ENCODE results near the gene ATP6V0A1. TPM values are rescaled to one million over a fixed set of nuclear protein-coding genes. Genes with fewer than 3 reads are reported as not detected.
A peak's percentile ranks its signal among the peaks of the same experiment; 100 is the strongest.

ATP6V0A1 gene
- total RNA-seq, 3 donors from 2014 or later, result 53.1 to 74.5 (median 60.0) TPM

- Histone ChIP-seq H3K27ac (peak overlapping the region; percentile 96 to 99), H3K36me3 (no peaks in the 10 kb centered on the region), H3K4me1 (peaks cover 40 to 52% of the 10 kb centered on the region in 2 donors), H3K9me3 (no peaks in the 10 kb centered on the region), H3K4me3 (peak overlapping the region in 2 of 3 donors; percentile 8 to 47), H3K27me3 (no peaks in the 10 kb centered on the region)
- DNase-seq (ENCODE audit: low spot score in 2 of 2), result peak; percentile 83 to 95
- TF ChIP-seq POLR2A (IDR thresholded peaks at IDR 0.05) (no peak), POLR2AphosphoS5 (IDR thresholded peaks at IDR 0.05) (peak; percentile 49 to 81 (median 80)), CTCF (IDR thresholded peaks at IDR 0.05) (no peak)
- intact Hi-C loops (cut with DNase I; ENCODE audit: low total_unique reads), result no loop called here
These were observed 61.1 kb downstream of the ATP6V0A1 start for GRCh38 chr17:42519546-42520491.

DNA sequence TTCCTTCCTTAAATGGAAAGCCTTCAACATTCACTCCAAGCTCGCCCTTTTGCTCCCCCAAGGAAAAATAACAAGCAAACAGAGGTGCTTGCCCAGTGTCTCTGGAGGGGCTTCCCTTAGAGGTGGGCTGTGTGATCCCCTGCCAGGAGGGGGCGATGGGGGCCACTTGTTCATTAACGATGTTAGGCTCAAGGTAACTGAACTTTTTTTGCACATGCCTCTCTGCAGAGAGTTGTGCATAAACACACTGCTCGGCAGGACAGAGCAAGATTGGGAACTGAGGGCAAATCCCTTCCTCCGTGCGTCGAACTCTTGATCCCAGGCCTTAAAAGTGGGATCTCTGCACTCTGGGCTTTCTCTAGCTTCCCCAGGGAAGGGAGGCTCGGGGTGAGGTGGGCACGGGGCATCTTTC lies 61.9 kb downstream of the ATP6V0A1 start:
- intact Hi-C loops (cut with DNase I; ENCODE audit: low total_unique reads), result no loop called here
- no peak for TF ChIP-seq POLR2A (IDR thresholded peaks at IDR 0.05)
- TF ChIP-seq CTCF (IDR thresholded peaks at IDR 0.05), result no peak
- TF ChIP-seq POLR2AphosphoS5 (IDR thresholded peaks at IDR 0.05), result no peak
- Histone ChIP-seq H3K9me3 (no peaks in the 10 kb centered on the region), H3K36me3 (no peaks in the 10 kb centered on the region), H3K27me3 (no peaks in the 10 kb centered on the region), H3K4me3 (peak overlapping the region in 2 of 3 donors; percentile 8 to 47), H3K4me1 (peaks cover 40 to 52% of the 10 kb centered on the region in 2 donors), H3K27ac (peak overlapping the region; percentile 96 to 99)
- DNase-seq (ENCODE audit: low spot score in 2 of 2), result no peak

- Histone ChIP-seq H3K27me3 (no peaks in the 10 kb centered on the region), H3K4me1 (peaks cover 40 to 52% of the 10 kb centered on the region in 2 donors), H3K36me3 (no peaks in the 10 kb centered on the region), H3K4me3 (peak overlapping the region in 1 of 3 donors; percentile 47), H3K27ac (peak overlapping the region; percentile 96 to 99), H3K9me3 (no peaks in the 10 kb centered on the region)
- no peak for DNase-seq (ENCODE audit: low spot score in 2 of 2)
- intact Hi-C loops (cut with DNase I; ENCODE audit: low total_unique reads), result no loop called here
- TF ChIP-seq CTCF (IDR thresholded peaks at IDR 0.05) (no peak), POLR2AphosphoS5 (IDR thresholded peaks at IDR 0.05) (no peak)
These were observed 62.4 kb downstream of the ATP6V0A1 start for GRCh38 chr17:42521036-42521435.

GRCh38 chr17:42521666-42522262 lies 63.1 kb downstream of the ATP6V0A1 start:
- Histone ChIP-seq H3K27ac (peak overlapping the region; percentile 96 to 99), H3K4me3 (no peak overlapping the region), H3K9me3 (no peaks in the 10 kb centered on the region), H3K36me3 (no peaks in the 10 kb centered on the region), H3K27me3 (no peaks in the 10 kb centered on the region), H3K4me1 (peaks cover 40 to 52% of the 10 kb centered on the region in 2 donors)
- DNase-seq (ENCODE audit: low spot score in 2 of 2), result no peak
- TF ChIP-seq POLR2AphosphoS5 (IDR thresholded peaks at IDR 0.05) (no peak), CTCF (IDR thresholded peaks at IDR 0.05) (no peak), POLR2A (IDR thresholded peaks at IDR 0.05) (no peak)
- intact Hi-C loops (cut with DNase I; ENCODE audit: low total_unique reads), result no loop called here
